Activated CD4-positive, alpha-beta T cell treated with anti-CD3 and anti-CD28 coated beads for 4 hours (primary cell): ENCODE data around the gene LIPH.
A peak's percentile ranks its signal among the peaks of the same experiment; 100 is the strongest.
"Not testable (repeated sequence)": the region's sequence is repeated elsewhere in the genome, so short reads cannot be mapped to it uniquely, and the experiment has no call there.

Experiments
- DNase-seq, 2 donors: peaks; one replicate each; pipeline ENCODE4 v3.0.0-alpha.2; 2020

The LIPH gene

DNA sequence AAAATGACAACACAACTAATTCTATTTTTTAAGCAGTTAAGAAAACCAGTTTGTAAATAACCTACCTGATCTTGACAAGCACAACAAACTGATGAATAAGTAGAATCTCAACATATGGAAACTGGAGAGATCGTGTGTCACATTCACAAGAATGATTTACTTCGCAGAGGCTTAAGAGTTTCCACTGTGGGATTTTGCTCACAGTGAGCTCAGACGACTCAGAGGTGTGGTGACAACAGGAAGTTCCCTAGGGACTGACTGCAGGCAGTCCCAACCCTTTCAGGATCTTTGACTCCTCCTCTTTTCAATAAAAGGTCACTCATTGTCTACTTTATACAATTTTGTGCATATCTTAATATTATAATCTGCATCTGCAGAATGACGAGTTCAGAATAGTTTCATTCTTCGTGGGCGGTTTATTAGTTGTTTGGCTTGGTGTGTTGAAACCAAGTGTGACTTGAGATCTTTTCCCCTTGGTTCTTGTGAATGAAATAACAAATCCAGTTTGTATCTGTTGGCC, at the start of gene LIPH:
Gene LIPH (minus strand): TSS at position 231 of the 520 bp plus-strand sequence. CDS start 117 bp downstream, at position 114.
- no peak for DNase-seq

DNA sequence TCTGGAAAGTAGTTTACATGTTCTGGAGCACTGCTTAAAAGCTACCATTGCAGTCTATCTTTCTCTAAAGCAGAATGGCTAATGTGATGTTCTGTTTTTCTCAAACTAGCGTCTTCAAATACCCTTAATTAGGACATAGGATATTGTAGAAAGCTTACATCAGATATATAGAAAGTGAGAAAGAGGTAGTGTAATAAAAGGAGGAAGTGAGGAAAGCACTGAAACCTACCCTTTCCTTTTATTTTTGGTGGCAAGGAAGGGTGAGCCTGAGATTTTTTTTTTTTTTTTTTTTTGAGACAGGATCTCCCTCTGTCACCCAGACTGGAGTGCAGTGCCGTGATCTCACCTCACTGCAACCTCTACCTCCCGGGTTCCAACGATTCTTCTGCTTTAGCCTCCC, 43.1 kb upstream of the LIPH start:
- DNase-seq: no peak

DNA sequence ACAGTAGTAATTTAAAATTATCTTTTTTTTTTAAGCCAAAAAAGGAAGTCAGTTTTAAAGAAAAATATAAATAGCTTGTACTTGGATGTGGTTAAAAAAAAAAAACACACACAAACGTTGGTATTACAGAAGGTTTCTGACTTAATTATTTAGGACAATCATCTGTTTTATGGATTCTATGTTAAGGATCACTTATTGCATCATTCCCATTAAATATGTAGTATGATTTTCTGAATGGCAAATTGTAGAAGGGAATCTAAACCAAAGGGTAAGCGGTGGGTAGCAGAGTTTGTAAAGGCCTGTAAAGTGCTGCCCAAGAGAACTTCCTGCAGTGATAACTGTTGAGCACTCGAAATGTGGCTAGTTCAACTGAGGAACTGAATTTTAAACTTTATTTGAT, 41.7 kb upstream of the LIPH start:
- no peak for DNase-seq

DNA sequence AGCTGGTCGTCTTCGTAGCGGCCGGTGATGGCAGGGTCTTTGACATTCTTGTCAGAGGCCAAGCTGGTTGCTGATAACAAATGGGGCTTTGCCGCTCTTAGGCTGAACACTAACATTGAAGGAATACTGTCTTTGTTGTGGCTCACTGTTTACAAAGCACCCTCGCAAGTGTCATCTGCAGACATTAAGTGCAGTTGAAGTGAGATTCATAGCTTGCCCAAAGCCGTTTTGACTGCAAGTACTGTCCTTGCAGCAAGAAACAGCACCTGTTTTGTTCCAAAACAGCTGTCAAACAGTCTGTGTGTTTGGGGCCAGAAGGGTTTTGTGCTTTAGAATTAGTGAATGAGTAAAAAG, 34.3 kb upstream of the LIPH start:
- DNase-seq: no peak

DNA sequence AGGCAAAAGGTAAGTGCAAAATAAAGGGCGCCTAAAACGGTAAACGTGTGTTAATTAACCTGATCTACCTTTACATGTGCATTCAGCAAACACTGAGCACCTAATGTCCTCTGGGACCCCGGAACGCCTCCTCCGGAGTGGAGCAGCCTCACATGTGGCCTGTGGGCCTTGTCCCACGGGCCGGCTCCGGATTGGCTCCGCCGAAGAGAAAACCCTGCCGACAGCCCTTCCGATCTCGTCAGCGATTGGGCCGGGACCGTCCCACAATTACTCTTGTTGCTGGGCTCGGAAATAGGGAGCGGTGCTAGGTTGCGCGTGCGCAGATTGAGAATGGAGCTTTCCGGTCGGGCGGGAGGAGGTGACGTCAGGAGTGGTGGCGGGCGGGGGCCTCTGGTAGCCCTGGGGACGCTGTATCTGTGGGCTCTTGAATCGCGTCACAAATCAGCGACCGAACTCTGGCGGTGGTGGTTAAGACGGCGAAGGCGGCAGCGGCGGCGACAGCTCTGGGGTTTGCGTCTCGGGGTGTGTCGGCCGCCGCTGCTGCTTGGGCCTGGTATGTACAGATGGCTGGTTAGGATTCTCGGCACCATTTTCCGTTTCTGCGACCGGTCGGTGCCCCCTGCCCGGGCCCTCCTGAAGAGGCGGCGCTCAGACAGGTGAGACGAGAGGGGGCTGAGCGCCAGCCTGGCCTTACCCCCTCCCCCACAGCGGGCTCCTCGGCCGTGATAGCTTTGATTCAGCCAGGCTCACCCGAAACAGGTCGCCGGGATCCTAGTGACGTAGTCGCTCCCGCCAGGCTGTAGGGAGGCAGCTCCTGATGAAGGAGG, 33.7 kb upstream of the LIPH start, which contains the start of gene SENP2:
Gene SENP2 (plus strand): TSS at position 437 of the 827 bp plus-strand sequence. CDS start 119 bp downstream, at position 556.
- DNase-seq: peak; percentile 99

DNA sequence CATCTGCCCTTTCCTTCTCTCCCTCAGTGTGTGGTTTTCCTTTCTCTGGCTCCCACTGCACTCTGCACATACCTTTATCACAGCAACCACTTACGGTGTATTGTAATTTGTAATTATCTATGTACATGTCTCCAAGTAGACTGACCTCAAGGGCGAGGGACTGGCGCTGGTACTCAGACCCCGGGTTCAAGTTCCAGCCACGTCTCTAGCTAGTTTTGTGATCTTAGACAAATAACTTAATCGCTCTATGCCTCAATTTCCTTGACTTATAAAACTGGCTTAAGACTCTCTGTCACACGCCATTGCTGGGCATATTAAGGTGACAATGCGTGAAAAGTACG, 33.1 kb upstream of the LIPH start:
- DNase-seq: peak in 1 of 2 donors; percentile 9

DNA sequence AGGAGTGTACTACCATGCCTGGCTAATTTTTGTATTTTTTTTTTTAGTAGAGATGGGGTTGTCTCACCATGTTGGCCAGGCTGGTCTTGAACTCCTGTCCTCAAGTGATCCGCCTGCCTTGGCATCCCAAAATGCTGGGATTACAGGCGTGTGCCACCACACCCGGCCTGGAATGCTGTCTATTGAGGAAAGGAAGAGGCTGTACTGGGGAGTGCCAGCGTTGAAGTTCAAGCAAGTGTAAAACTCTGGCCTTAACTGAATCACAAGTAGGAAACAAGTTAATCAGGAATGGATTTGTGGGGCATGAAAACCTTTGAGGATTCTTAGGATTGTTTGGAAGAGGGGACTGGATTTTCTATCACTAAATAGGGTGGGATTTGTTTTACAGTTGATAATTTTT, 32.3 kb upstream of the LIPH start:
- no peak for DNase-seq

DNA sequence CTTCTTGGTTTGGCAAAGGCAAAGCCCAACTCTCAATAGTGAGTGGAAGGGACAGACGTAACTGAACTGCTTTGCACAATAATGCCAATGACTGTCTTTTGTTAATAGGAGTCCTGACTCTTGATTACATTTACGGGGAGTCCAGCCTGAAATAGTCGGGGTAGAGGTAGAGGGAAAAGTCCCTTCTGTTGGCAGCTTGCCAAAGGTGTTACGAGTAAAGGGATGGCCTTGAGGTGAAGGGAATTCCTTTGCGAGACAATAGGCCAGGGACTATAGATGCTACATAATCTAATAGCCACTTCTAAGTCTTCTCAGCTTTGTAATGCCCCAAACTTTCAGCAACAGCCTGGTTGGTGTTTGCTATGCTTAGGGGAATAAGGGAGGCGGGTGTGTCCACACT, 31.5 kb upstream of the LIPH start:
- DNase-seq: no peak

DNA sequence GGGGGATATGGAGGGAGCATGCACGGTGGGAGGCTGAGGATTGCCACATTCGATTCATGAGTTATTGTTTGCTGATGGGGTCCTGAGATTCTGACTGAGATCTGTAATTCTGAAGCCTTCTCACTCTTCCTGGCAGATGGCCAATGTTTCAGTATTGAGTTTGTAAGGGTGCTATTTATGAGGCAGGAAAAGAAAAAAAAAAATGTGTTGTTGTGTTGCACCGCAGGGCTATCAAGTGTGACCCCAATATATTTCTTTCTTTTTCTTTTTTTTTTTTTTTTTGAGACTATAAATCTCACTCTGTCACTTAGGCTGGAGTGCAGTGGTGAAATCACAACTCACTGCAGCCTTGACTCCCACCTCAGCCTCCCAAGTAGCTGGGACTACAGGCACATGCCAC, 30.5 kb upstream of the LIPH start:
- no peak for DNase-seq

DNA sequence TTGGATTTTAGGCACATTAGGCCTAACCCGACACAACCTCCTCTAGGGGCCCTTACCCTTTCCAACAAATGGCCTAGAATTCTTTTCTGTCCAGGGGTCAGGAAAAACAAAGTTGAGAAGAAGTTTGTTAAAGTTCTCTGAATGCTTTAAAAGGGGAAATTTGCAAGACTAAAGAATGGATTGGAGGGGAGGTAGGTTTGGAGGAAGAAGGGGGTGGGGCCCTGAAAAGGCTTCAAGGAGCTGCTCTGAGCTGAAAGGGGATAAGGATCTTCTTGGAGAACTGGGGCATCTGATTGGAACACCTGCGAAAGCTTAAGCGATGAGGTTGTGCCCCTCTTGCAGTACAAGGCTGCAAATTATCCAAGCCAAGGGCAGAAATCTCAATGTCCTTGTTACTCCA, 29.8 kb upstream of the LIPH start:
- no peak for DNase-seq

DNA sequence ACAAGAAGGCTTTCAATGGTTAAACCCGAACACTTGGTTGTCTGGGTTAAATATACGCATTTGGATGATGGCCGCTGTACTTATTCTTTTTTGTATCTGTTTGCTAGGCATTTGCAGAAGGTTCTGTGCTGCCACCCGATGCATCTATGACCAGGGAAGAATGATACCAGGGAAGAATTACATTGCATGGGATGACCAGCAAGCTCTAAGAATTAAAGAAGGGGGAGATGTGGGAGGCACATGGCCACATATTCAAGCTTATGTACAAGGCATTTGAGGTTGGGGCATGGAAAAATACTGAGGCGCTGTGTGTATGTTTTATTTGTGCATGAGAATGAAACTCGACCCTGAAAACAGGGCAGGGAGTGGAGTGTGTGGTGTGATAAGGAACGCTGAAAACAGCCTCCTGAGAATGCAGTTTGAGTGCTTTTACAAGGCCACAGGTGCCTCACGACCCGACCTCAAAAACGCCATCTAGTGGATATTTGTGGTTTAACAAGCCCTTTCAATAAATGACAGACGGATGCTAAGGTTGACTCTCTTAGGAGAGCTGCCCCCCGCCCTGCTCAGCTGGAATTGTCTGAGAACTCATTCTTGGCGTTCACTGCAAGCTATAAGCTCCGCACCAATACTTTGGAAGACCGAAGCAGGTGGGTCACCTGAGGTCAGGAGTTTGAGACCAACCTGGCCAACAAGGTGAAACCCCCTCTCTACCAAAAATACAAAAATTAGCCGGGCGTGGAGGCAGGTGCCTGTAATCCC, 22.9 kb upstream of the LIPH start:
- DNase-seq: peak; percentile 28 to 37

DNA sequence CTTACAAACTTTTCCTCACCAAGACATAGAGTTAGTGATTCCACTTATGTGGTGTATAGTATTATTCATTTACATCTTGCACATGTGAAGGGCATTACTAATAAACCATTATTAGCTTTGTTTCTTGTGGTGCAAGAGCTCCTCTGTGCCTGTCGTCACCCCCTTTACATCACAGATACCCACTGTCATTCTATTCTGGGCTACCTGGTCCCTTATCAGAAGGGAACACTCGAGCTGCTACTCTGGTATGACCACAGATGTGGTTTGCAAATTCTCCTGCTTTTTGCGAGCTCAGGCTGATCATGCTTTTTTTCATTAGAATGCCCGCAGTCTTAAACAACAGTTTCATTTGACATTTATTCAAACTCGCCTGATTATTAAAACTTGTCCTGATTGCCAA, 19.8 kb upstream of the LIPH start:
- no peak for DNase-seq

DNA sequence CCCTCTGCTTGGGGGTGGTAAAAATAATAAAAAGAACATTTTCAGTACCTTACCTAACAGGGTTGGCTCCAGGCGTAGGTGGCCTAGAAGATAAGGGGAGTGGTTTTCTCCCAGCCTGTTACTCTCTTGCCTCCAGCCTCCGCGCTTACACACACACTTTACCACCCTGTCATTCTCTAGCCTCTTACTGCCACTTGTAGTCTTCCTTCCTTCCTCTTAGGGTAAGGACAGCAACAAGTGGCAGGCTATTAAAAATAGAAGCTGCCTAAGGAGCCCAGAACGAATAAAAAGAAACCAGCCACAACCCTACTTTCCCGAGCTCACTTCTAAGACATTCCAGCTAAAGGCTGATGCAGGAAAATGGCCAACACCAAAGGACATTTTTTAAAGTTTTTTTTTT, 9.6 kb upstream of the LIPH start:
- DNase-seq: no peak

DNA sequence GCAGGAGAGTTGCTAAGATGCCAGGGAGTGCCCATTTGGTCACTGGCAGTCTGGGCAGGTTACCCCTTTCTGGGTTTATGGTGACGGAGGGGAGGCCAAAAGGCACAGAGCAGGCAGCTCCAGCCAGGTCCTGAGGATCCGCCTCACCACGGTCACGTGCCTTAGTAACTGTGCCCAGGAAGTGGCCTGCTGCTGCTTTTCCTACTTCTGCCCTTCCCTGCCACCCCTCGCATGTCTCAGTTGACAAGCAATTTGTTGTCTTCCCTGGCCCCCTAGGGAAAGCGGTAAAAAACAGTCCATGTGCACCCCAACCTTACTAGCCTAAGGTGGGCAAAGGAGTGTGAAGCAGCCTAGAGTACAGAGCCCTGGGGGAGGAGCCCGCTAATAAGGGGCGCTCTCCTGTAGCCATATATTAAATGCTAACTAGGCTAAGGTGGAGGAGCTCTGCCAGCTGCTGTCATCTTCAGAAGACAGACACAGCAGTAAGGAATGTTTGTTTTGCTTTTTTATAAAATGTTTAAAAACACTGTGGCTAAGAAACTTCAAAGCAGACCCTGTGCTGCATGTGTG, 9.1 kb upstream of the LIPH start:
- DNase-seq: no peak

DNA sequence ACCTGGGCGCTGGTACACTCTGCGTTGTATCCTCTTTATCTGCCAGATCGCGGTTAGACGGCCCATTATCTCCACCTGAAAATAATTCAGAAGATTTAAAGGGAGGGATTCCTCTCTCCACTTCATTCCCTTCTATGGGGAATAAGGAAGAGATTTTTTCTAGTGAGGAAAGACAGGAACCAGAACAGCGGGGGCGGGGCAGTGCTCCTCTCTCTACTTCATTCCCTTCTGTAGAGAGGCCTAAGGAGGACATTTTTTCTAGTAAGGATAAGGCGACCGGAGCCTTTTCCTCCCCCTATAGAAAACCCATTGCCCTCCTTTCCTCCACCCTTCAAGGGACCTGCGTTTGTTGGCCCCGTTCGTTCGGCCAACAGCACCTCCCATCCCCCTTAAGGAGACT, 8.3 kb upstream of the LIPH start:
- DNase-seq: no peak

DNA sequence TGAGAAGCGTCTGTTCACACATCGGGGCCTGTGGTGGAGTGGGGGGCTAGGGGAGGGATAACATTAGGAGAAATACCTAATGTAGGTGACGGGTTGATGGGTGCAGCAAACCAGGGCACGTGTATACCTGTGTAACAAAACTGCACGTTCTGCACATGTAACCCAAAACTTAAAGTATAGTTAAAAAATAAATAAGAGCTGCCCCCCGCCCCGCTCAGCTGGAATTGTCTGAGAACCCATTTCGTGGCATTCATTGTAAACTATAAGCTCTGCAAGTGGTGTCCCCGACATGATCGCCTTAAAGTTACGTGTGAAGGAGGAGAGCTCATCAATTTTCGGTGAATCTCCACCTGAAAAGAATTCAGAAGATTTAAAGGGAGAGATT, 7.3 kb upstream of the LIPH start:
- no peak for DNase-seq

DNA sequence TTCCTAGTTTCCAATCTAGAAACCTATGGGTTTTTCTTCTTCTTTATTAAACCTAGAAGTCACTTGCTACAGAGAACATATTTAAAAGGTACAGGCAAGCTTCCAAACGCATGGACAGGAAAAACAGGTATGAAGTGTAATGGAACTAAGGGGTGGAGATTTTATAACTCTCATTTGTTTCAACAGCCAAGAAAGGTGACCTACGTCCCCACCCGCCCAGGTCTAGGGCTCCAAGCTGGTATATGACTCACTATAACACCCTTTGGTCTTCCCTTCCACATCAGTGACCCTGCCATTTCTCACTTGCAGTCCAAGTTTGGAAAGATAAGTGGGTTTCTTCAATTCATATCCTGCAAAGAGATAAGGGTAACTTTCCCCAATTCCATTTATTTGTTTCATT, 6.0 kb upstream of the LIPH start:
- DNase-seq: no peak

DNA sequence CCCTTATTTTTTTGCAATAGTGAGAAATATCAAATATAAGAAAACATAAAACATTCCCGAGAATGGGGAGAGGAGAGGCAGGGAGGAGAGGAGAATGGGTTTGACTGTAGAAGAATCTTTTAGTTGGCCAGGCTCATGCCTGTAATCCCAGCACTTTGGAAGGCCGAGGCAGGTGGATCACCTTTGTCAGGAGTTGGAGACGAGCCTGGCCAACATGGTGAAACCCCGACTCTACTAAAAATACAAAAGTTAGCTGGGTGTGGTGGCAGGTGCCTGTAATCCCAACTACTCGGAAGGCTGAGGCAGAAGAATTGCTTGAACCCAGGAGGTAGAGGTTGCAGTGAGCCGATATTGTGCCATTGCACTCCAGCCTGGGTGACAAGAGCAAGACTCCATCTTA, 4.3 kb upstream of the LIPH start:
- DNase-seq: not testable (repeated sequence)

DNA sequence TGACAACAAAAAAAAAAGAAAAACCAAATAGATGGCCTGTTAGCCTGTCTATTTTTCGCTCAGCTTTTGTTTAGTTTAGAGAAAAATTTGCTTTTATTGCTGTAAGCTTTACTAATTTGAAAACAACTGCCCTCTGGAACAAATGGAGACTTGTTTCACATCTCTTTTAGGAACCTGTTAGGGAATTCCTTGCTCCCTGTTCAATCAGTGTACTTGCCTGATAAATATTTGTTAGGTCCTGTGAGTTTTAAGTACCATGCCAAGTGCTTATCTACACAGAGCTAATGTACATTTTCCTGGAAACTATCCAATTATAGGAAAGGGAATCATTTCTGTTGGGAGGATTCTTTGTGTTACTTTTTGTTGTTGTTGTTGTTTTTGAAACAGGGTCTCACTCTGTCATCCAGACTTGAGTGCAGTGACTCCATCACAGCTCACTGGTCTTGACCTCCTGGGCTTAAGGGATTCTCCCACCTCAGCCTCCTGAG, 3.5 kb upstream of the LIPH start:
- no peak for DNase-seq

DNA sequence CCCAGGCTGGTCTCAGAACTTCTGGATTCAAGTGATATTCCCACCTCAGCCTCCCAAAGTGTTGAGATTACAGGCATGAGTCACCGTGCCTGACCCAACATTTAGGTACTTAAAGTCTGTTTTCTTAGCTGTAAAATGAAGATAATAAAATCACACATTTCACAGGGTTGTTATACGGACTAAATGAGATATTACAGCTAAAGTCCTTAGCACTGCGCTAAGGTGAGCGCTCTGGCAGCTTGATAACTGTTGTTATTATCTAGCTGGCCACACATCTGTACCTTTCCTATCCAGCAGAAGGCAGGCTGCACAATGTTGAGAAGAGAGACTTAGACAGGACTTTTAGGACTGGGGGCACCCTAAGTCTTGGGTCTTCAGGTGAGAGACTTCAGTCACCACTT, 2.7 kb upstream of the LIPH start:
- DNase-seq: no peak

DNA sequence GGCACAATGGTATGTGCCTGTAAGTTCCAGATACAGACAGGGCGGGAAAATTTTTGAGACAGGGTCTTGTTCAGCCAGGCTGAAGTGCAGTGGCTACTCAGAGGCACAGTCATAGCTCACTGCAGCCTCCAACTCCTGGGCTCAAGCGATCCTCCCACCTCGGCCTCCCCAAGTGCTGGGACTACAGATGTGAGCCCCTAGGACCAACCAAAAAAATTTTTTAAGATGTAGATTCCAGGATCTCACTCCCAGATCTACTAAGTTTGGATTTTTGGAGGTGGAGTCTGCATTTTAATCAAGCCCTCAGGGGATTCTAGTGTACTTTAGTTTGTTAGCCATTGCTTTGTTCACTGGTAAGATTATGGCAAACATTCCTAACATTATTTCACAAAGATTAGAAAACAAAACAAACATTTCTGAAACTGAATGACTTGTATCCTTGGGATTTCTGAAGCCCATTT, 2.7 kb downstream of the LIPH start:
- no peak for DNase-seq

DNA sequence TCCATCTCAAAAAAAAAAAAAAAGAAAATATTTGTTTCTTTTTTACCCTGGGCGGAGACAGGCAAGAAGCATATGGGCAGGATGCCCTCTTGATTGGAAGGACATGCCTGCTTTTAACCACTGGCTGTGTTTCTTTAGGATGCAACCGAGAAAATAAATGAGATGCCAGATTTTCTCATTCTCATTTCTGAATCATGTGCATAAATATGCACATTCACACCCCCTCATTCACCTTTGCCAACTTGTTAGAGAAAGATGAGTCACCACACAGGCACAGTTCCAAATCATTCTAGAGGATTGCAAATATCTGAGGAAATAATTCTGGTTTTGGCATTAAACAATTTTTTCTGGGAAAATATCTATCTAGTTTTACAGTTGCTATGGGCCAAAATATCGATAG, 3.3 kb downstream of the LIPH start:
- DNase-seq: no peak

DNA sequence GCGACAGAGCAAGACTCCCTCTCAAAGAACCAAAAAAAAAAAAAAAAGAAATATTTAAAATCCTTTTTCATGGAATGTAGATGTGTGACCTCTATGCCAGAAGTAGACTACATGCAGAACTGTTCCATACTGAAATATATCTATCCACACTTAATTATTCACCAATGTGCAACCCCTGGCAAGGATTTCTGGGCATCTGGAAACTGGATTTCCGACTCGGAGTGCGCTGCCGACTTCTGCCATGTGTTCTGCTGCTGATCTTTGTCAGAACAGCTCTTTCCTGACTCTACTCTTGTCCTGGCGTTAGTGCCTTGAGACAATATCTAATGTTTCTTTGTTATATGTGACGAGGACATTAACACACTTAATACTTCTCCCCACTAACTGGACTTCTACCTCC, 11.7 kb downstream of the LIPH start:
- no peak for DNase-seq

DNA sequence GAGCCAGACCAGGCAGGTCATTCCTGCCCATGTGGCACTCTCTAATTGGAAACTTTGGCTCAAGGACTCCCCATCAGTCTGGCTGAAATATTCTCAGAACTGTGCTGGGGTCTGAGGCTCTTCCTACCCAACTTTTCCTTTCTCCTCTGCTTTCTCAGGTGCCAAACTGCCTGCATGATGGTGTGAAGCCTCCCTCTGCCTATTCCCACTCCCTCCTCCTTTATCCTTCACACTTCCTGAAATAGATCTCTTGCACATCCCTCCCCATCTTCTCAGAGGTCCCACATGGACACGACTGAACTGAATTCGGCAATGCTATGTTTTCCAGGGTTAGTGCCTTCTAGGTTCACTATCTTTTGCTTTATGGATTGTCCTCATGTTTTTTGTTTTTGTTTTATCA, 12.5 kb downstream of the LIPH start:
- no peak for DNase-seq
